ENCODE results near the gene U2AF2. TPM values are rescaled to one million over a fixed set of nuclear protein-coding genes. Genes with fewer than 3 reads are reported as not detected.

U2AF2 gene
- total and polyA plus RNA-seq, 2 experiments from 2014 or later, result 73.1 to 233 TPM

GRCh38 chr19:55611300-55611982, 43.4 kb upstream of the U2AF2 start:
- H3K4me3 Mint-ChIP-seq, result no peak overlapping the region
- Histone ChIP-seq H3K27me3 (ENCODE audit: insufficient read depth) (no peaks in the 10 kb centered on the region), H3F3A (replicated peaks; ENCODE audit: low read depth) (peaks cover 8% of the 10 kb centered on the region), H2AFZ (no peak overlapping the region), H3K4me3 (no peak overlapping the region), H3K4me1 (ENCODE audit: insufficient read depth) (peaks cover 3% of the 10 kb centered on the region), H3K4me2 (no peak overlapping the region), H3K9me2 (ENCODE audit: insufficient read depth) (no peaks in the 10 kb centered on the region), H3K27ac (ENCODE audit: low read depth) (no peak overlapping the region), H3K79me2 (replicated peaks; ENCODE audit: insufficient read depth) (peaks cover 16% of the 10 kb centered on the region), H4K20me1 (replicated peaks; ENCODE audit: insufficient read depth) (peaks cover 33% of the 10 kb centered on the region), H3K36me3 (ENCODE audit: insufficient read depth) (peaks cover 5% of the 10 kb centered on the region; the same call in 1 of the 2 replicates)
- DNase-seq (ENCODE audit: low spot score) (no peak), ATAC-seq (no peak)
- H3K4me1 Mint-ChIP-seq, result peaks cover 12% of the 10 kb centered on the region
- H3K27me3 Mint-ChIP-seq (ENCODE audit: insufficient read depth, low read depth, poor library complexity), result peaks cover 16% of the 10 kb centered on the region
- no peak overlapping the region for H3K27ac Mint-ChIP-seq
- no peak for TF ChIP-seq STAT1 (IDR thresholded peaks at IDR 0.05; ENCODE audit: unreplicated experiment)
- no peak for TF ChIP-seq ZNF462 (CRISPR knock-in tag; IDR thresholded peaks at IDR 0.05)
- TF ChIP-seq POLR2AphosphoS5 (IDR thresholded peaks at IDR 0.05; ENCODE audit: low read depth), result no peak
- TF ChIP-seq ZNF114 (CRISPR knock-in tag; IDR thresholded peaks at IDR 0.05), result no peak
- TF ChIP-seq EZH2phosphoT487 (IDR thresholded peaks at IDR 0.05; ENCODE audit: unreplicated experiment), result no peak
- no peak for TF ChIP-seq CTCF (conservative IDR thresholded peaks at IDR 0.05; ENCODE audit: low read depth in 2 of 2)
- no peak for TF ChIP-seq REST (IDR thresholded peaks at IDR 0.05; ENCODE audit: unreplicated experiment)
- no peak for TF ChIP-seq NANOG (IDR thresholded peaks at IDR 0.05; ENCODE audit: borderline replicate concordance)
- TF ChIP-seq CREB1 (CRISPR knock-in tag; IDR thresholded peaks at IDR 0.05; ENCODE audit: low read depth), result no peak
- TF ChIP-seq ZNF331 (CRISPR knock-in tag; IDR thresholded peaks at IDR 0.05; ENCODE audit: low read depth), result no peak
- TF ChIP-seq JUNB (IDR thresholded peaks at IDR 0.05; ENCODE audit: unreplicated experiment), result no peak
- TF ChIP-seq EZH2 (IDR thresholded peaks at IDR 0.05; ENCODE audit: low read depth, unreplicated experiment), result no peak
- TF ChIP-seq, protein P1, sequence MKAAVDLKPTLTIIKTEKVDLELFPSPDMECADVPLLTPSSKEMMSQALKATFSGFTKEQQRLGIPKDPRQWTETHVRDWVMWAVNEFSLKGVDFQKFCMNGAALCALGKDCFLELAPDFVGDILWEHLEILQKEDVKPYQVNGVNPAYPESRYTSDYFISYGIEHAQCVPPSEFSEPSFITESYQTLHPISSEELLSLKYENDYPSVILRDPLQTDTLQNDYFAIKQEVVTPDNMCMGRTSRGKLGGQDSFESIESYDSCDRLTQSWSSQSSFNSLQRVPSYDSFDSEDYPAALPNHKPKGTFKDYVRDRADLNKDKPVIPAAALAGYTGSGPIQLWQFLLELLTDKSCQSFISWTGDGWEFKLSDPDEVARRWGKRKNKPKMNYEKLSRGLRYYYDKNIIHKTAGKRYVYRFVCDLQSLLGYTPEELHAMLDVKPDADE (IDR thresholded peaks at IDR 0.05), result no peak
- H3K36me3 Mint-ChIP-seq (ENCODE audit: low read depth), result peaks cover 36% of the 10 kb centered on the region
- H3K9me3 Mint-ChIP-seq, result no peaks in the 10 kb centered on the region; the same call in 2 of the 3 replicates

All from GM23338 (cell line).